OCI-M2 (cell line): ENCODE measurements around the gene SH3PXD2B.
"Not testable (repeated sequence)": the region's sequence is repeated elsewhere in the genome, so short reads cannot be mapped to it uniquely, and the experiment has no call there.

Experiments used
- DNase-seq: peaks from one replicate; lab custom pipeline; 2025; ENCODE audit not compliant: unreplicated experiment; lab: John Stamatoyannopoulos, UW

Gene SH3PXD2B

DNA sequence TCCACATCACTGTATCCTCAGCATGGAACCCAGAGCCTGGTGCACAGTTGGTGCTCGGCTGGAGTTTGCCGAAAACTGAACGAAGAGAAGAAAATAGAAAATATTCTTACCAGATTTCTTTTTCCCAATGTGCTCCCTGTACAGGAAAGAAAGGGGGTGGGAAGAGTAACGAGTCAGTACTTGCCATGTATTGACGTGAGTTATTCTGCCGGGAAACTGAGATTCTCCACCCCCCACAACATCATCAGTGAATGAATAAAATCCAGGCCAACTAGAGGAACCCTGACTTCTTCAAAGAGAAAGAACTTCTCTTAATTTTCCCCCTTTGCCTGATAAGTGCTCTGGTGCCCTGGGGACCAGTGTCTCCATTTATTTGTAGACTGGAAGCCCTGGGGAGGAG, 80.6 kb downstream of the SH3PXD2B start:
- DNase-seq, result no peak

GRCh38 chr5:172371684-172372083, 82.6 kb downstream of the SH3PXD2B start:
- DNase-seq, result no peak

DNA sequence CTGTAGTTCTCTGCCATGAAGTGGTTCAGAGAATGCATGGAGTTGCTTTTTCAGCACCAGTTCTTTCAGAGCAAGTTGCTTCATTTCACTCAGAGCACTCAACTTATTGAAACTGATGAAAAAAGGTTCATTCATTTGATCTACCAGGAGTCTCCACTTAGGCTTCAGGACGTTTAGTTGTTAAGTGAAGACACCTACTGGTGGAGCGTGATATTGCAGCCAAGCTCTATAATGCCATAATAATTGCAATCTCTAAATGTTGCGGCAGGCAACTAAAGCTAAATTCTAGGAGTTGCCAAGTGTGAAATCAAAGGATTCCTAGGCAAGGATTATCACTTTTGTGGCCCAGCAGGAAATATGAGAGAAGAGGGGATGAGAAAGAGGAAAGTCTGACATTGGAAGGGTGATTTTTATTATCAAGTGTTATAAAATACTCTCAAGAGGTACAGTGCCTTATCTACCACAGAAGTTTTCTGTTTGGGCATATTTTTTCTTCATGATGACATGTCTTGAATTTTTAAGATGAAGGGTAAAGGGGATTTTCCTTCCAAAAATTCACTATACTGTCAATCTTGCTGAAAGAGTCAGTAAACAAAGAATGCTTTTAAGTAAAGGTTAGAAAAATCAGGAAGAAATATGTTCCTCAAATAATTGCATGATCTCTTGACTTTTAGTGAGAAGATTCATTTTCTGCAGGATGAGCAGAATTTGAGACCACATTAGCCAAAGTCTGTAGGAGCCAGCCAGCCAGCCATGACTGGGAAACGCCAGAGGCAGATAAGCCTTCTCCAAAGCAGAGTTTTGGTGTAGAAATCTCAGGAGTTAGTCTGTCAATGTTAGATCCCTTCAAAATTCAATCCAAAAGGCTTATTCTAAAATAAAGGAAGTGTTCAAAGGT, 83.4 kb downstream of the SH3PXD2B start:
- no peak for DNase-seq

DNA sequence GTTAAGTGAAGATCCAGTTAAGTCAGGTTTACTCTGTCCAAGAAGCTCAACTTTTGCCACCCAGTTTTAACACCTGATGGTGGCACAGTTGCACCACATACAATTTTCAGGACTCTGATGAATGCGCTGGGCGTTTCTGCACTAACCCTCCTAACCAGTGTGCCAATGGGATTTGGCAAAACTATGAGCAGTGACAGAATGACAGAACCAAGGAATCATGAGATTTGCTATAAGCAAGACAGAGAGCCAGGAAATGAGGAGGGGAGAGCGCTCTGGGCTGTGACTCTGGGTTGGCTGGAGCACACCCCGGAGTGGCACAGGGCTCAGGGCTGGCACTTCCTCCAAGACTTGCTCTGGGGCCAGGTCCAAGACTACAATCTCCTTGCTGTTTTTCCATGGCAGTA, 84.1 kb downstream of the SH3PXD2B start:
- no peak for DNase-seq

DNA sequence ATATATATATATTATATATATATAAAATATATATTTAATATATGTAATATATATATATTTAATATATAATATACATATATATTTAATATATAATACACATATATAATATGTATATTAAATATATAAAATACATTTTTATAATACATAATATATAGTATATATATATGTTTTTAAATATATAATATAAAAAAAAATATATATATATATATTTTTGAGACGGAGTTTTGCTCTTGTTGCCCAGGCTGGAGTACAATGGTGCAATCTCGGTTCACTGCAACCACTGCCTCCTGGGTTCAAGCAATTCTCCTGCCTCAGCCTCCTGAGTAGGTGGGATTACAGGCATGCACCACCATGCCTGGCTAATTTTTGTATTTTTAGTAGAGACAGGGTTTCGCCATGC, 85.6 kb downstream of the SH3PXD2B start:
- DNase-seq, result not testable (repeated sequence)

DNA sequence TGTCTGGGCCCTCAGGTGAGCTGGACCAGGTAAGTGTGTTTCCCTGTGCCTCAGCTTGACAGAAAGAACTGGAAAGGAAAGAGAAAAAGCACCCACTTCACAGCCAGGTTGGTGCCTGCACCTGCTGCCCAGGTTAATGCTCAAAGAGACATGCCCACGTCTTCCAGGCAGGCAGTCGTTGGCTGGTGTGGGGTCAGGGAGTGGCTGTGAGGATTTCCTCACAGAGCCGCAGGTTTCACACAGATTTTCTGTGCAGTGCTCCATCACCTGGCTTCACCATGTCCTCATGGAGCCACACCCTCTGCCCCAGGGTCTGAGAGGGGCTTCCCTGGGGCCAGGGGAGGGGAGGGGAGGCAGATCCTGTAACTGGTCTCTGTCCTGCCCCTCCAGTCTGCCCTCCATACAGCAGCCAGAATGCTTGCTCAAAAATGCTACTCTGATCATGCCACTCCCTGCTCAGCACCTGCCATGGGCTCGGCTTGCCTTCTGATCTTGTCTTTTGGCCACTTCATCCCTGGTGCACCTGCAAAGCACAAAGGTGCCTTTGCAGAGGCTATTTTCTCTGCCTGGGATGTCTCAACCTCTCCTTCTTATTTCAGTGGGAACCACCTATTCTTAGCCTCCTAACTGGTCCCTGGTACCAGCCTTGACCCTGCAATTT, 88.2 kb downstream of the SH3PXD2B start:
- no peak for DNase-seq

GRCh38 chr5:172364773-172365172, 89.6 kb downstream of the SH3PXD2B start:
- no peak for DNase-seq

- no peak for DNase-seq
Observed at GRCh38 chr5:172362755-172363154, 91.6 kb downstream of the SH3PXD2B start.

DNA sequence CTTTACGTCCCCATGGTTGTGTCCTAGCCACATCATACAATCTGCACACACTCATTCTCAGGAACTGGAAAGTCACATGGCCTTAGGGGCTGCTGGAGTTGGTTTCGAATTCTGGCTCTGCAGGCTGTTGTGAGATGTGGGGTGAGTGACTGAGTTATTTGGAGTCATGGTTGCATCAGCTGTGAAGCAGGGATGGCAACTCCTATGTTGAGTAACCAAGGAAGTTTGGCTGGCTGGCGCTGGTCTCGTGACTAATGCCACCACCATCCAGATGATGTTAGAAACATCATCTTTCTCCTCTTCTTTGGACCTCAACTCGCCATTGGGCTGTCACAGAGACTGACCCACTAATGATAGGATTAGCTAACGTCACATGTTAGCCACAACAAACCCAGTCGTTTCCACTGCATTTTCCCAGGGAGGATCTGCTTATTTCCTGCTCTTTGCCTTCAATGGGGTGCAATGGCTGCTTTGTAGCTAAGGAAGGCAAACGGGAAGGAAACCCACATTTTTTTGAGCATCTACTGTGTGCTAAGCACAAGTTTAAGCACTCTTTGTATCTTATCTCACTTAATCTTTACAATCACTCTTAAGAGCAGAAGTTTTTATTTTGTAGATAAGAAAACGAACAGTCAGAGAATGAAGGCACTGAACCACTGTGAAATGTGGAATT, 92.6 kb downstream of the SH3PXD2B start:
- DNase-seq, result no peak

GRCh38 chr5:172358345-172358744, 96.0 kb downstream of the SH3PXD2B start:
- DNase-seq, result no peak

- DNase-seq, result no peak
Observed at GRCh38 chr5:172356527-172356926, 97.8 kb downstream of the SH3PXD2B start.

- DNase-seq, result no peak
Observed at GRCh38 chr5:172356047-172356446, 98.3 kb downstream of the SH3PXD2B start.

DNA sequence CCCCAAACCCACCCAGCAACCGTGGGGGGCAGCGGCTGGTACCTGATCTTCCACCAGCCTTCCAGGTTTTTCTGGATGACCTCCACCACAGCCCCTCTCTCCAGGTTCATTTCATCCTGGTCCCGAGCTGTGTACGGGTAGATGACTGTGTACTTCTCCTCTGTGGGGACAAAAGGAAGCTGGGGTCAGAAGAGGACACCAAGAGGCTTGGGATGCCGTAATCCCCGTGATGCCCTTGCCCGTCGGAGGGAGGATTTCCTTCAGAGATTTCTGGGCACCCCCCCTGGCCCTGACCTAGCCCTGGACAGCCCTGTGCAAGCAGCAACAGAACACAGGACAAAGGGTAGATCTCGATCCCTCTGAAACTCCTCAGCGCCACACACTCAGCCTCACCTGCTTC, 100.5 kb downstream of the SH3PXD2B start:
- DNase-seq, result no peak

- DNase-seq, result no peak
Observed at GRCh38 chr5:172353271-172353812, 101.0 kb downstream of the SH3PXD2B start.

DNA sequence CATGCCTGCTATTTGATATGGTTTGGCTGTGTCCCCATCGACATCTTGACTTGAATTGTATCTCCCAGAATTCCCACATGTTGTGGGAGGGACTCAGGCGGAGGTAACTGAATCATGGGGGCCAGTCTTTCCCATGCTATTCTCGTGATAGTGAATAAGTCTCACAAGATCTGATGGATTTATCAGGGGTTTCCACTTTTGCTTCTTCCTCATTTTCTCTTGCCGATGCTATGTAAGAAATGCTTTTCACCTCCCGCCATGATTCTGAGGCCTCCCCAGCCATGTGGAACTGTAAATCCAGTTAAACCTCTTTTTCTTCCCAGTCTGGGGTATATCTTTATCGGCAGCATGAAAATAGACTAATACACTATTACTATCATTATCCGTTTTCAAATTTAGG, 101.8 kb downstream of the SH3PXD2B start:
- DNase-seq, result not testable (repeated sequence)

DNA sequence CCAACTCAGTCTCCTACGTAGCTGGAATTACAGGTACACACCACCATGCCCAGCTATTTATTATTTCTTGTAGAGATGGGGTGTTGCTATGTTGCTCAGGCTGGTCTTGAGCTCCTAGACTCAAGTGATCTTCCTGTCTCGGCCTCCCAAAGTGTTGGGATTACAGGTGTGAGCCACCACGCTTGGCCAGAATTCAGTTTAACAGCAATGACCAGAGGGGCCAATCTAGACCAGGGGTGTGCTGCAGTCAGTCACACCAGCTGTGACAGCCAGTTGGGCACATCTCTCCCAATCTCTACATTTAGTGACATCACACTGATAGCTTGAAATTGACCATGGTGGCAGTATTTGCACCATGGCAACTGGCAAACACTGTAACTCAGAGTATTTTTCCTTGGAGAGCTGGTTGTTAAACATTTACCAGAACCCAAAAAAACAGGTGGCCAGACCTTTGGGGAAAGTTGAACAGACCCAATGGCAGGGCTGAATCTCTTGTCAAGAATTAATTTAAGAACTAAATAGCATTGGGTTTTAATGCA, 103.0 kb downstream of the SH3PXD2B start:
- DNase-seq, result no peak

- DNase-seq, result no peak
Observed at GRCh38 chr5:172350212-172351181, 103.8 kb downstream of the SH3PXD2B start.

DNA sequence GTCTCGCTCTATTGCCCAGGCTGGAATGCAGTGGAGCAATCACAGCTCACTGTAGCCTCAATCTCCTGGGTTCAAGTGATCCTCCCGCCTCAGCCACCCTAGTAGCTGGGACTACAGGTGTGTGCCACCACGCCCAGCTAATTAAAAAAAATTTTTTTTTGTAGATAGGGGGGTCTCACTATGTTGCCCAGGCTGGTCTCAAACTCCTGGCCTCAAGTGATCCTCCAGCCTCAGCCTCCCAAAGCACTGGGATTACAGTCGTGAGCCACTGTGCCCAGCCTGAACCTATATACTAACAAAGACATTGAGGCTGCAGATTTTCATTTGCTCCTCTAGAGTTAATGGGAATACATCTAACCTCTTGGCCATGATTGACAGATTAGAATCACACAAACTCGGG, 105.6 kb downstream of the SH3PXD2B start:
- DNase-seq, result not testable (repeated sequence)

- DNase-seq, result no peak
Observed at GRCh38 chr5:172348084-172348483, 106.2 kb downstream of the SH3PXD2B start.

DNA sequence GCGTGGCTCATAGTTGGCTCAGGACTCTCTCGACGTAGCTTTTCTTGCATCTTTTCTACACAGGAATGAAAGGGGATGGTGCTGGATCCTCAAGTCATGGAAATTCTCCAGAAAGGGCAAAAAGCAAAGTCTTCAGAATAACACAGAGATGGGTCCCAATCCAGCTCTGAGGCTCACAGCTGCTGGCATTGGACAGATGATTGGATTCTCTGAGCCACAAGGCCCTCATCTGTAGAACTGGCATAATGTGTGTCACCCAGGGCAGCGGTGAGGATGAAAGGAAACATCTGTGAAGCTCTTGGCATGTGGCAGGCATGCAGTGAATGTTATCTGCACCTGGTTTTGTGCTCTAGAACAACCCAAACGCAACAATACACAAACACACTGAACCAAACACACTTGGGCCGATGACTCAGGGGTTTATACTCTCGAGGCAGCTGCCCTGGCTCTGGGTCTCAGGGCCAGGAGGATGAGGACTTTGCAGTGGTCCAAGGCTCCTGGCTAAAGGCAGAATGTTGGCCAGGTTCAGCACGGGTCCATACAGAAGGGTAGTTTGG, 106.8 kb downstream of the SH3PXD2B start:
- DNase-seq, result no peak
